Osteoblast (primary cell): ENCODE data around the gene CBLL1. TPM values are rescaled to one million over a fixed set of nuclear protein-coding genes. Genes with fewer than 3 reads are reported as not detected.

Source experiments
- DNase-seq: peaks from one replicate; pipeline ENCODE4 v3.0.0; 2011; ENCODE audit warnings: low spot score, mixed read lengths; ENCODE audit not compliant: insufficient read length; ENCODE audit errors: missing footprints
- H2AFZ ChIP-seq: 2 replicates; pipeline ENCODE4 v1.6.0; 2011; ENCODE audit warnings: mild to moderate bottlenecking, low read length
- H3K27ac ChIP-seq: 2 replicates; pipeline ENCODE4 v1.5.1; 2011; ENCODE audit warnings: mild to moderate bottlenecking, low read depth, low read length, moderate library complexity
- H3K27me3 ChIP-seq: 2 replicates; pipeline ENCODE4 v1.6.0; 2012; ENCODE audit warnings: mild to moderate bottlenecking, control low read depth, inconsistent platforms, low read length, moderate library complexity; ENCODE audit not compliant: insufficient read depth
- H3K36me3 ChIP-seq: 2 replicates; pipeline ENCODE4 v1.5.1; 2011; ENCODE audit warnings: mild to moderate bottlenecking, low read length, control low read depth, moderate library complexity; ENCODE audit not compliant: insufficient read depth
- H3K4me1 ChIP-seq: 2 replicates; pipeline ENCODE4 v1.5.1; 2011; ENCODE audit warnings: mild to moderate bottlenecking, low read length, control low read depth, moderate library complexity; ENCODE audit not compliant: insufficient read depth
- H3K4me2 ChIP-seq: 2 replicates; pipeline ENCODE4 v1.6.0; 2011; ENCODE audit warnings: mild to moderate bottlenecking, low read length; ENCODE audit not compliant: insufficient read depth
- H3K4me3 ChIP-seq: fragments of 200-600 bp; sonication (generic); 3 replicates; pipeline ENCODE4 v1.5.1; 2012; ENCODE audit warnings: mild to moderate bottlenecking, low read length, inconsistent platforms; ENCODE audit not compliant: insufficient read depth
- H3K79me2 ChIP-seq: 2 replicates; pipeline ENCODE4 v1.6.0; 2012; ENCODE audit warnings: mild to moderate bottlenecking, low read length, control low read depth, inconsistent platforms; ENCODE audit not compliant: insufficient read depth
- H3K9me3 ChIP-seq: 2 replicates; pipeline ENCODE4 v1.5.1; 2011; ENCODE audit warnings: low read depth, low read length, control low read depth
- H4K20me1 ChIP-seq: 2 replicates; pipeline ENCODE4 v1.6.0; 2012; ENCODE audit warnings: mild to moderate bottlenecking, low read length, control low read depth; ENCODE audit not compliant: insufficient read depth
- total RNA-seq: library from RNA; depleted of rRNA; stranded (reverse); fragments of >200 nt; gene quantifications from 2 replicates; pipeline ENCODE4 v1.2.3, GENCODE V29; 2012
- TF ChIP-seq, protein P1 (sequence below): IDR thresholded peaks from 2 replicates; pipeline ENCODE4 v1.5.1; 2011; ENCODE audit warnings: mild to moderate bottlenecking, low read depth, low read length, moderate library complexity; ENCODE audit errors: extremely low read depth

The CBLL1 gene, protein sequence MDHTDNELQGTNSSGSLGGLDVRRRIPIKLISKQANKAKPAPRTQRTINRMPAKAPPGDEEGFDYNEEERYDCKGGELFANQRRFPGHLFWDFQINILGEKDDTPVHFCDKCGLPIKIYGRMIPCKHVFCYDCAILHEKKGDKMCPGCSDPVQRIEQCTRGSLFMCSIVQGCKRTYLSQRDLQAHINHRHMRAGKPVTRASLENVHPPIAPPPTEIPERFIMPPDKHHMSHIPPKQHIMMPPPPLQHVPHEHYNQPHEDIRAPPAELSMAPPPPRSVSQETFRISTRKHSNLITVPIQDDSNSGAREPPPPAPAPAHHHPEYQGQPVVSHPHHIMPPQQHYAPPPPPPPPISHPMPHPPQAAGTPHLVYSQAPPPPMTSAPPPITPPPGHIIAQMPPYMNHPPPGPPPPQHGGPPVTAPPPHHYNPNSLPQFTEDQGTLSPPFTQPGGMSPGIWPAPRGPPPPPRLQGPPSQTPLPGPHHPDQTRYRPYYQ
- 25.7 and 32.7 TPM in 2 replicates for total RNA-seq

DNA sequence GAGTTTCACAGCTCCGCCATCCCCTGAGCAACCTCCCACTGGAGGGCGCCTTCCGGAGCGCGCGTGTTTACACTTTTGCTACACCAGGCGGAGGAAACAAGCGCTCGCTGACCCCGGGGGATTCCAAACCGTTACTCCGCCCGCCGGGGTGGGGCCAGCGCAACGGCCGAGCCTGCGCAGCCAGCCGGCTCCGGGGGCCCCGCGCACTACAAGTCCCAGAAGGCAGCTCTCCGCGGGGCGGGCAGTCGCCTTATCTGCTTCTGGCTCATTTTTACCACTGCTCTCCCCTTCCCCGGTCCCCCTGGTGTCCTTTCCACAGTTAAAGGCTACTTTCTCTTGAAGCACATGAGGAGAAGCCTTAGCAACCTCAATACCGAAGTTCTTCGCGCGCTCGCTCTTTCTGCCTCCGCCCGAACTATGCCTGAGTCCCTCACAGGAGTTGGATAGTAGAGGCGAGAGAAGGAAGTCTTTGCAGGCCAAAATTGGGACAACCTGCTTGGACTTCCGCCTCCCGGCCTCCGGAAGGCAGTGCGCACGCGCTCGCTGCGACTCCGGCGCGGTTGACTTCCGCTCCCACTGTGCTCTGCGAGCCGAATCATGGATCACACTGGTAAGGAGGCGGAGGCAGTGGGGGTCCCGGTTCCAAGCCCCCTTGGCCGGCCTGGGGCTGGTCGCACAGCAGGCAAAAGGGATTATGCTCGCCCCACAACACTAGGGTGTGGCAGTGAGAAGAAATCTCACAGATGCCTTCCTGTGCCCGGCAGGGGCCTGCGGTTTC, at the start of gene CBLL1:
TSS of gene CBLL1 (plus strand) at position 576 of the 778 bp plus-strand sequence. CDS start at position 598, 22 bp downstream.
- H3K4me1 ChIP-seq, result peaks cover 19% of the 10 kb centered on the region
- peak within 1 kb of the TSS; percentile 85 for H3K4me2 ChIP-seq
- peaks cover 34% of the 10 kb centered on the region for H4K20me1 ChIP-seq
- H3K9me3 ChIP-seq, result no peaks in the 10 kb centered on the region
- peaks cover under 1% of the 10 kb centered on the region for H3K36me3 ChIP-seq
- peak within 1 kb of the TSS; percentile 94 for H3K4me3 ChIP-seq
- H3K27ac ChIP-seq, result peak within 1 kb of the TSS; percentile 93
- TF ChIP-seq, protein P1, sequence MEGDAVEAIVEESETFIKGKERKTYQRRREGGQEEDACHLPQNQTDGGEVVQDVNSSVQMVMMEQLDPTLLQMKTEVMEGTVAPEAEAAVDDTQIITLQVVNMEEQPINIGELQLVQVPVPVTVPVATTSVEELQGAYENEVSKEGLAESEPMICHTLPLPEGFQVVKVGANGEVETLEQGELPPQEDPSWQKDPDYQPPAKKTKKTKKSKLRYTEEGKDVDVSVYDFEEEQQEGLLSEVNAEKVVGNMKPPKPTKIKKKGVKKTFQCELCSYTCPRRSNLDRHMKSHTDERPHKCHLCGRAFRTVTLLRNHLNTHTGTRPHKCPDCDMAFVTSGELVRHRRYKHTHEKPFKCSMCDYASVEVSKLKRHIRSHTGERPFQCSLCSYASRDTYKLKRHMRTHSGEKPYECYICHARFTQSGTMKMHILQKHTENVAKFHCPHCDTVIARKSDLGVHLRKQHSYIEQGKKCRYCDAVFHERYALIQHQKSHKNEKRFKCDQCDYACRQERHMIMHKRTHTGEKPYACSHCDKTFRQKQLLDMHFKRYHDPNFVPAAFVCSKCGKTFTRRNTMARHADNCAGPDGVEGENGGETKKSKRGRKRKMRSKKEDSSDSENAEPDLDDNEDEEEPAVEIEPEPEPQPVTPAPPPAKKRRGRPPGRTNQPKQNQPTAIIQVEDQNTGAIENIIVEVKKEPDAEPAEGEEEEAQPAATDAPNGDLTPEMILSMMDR, result peak; percentile 84
- H3K27me3 ChIP-seq, result no peaks in the 10 kb centered on the region
- DNase-seq, result peak; percentile 94
- H2AFZ ChIP-seq, result peak within 1 kb of the TSS; percentile 98
- H3K79me2 ChIP-seq, result peaks cover 49% of the 10 kb centered on the region

- Histone ChIP-seq H3K4me2 (peak overlapping the region; percentile 40), H2AFZ (no peak overlapping the region)
- DNase-seq, result no peak
Observed at GRCh38 chr7:107694386-107694785, 49.6 kb upstream of the CBLL1 start.

DNA sequence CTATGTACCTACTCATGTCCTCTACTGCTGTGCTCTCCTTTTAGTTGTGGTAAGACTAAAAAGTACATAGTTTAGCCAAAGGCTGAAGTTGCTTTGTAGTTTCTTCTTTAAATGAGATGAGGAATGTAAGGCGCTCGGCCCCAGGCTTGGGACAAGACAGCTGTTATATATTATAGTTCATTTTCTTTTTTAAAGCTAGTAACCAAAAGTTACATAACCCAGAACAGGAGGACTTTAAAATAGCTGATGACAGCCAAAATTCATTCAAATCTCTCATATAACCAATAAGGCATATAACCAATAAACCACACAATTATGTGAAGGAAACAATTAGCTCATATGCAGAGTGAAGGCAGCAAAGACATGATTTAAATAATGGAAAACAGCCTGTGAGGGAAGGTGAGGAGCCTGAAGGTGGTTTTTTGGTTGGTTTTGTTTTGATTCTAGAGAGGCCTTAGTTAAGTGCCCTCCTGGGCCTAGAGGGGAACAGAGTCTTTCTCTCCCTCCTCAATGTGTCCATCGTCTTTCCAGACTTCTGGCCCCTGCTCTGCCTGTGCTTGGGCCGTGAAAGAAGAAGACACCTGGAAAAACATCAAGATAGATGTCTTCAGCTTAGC, 47.5 kb upstream of the CBLL1 start:
- Histone ChIP-seq H3K4me3 (no peak overlapping the region), H3K27me3 (no peaks in the 10 kb centered on the region), H3K36me3 (no peaks in the 10 kb centered on the region), H2AFZ (no peak overlapping the region), H4K20me1 (no peaks in the 10 kb centered on the region), H3K79me2 (no peaks in the 10 kb centered on the region), H3K4me1 (peaks cover 46% of the 10 kb centered on the region), H3K27ac (no peak overlapping the region), H3K9me3 (no peaks in the 10 kb centered on the region), H3K4me2 (no peak overlapping the region)
- TF ChIP-seq, protein P1, result no peak
- no peak for DNase-seq

More at GRCh38 chr7:107694386-107694785, 49.6 kb upstream of the CBLL1 start:
- TF ChIP-seq, protein P1, result no peak
- no peaks in the 10 kb centered on the region for H3K9me3 ChIP-seq
- no peak overlapping the region for H3K27ac ChIP-seq
- H3K36me3 ChIP-seq, result no peaks in the 10 kb centered on the region
- H3K79me2 ChIP-seq, result no peaks in the 10 kb centered on the region
- peaks cover 49% of the 10 kb centered on the region for H3K4me1 ChIP-seq
- H3K4me3 ChIP-seq, result no peak overlapping the region
- H3K27me3 ChIP-seq, result no peaks in the 10 kb centered on the region
- no peaks in the 10 kb centered on the region for H4K20me1 ChIP-seq
